Activated T-cell treated with anti-CD3 and anti-CD28 coated beads, Interleukin-2, amount 50 U/mL, for 24 hours (primary cell): ENCODE results near the gene ZNF423.

ENCODE experiments used
- DNase-seq: peaks from one replicate; pipeline ENCODE4 v3.0.0-alpha.2; 2020
- H3K27ac Mint-ChIP-seq: 2 replicates; pipeline ENCODE4 v1.8.0; 2020; ENCODE audit warnings: mild to moderate bottlenecking, mixed read lengths
- H3K27me3 Mint-ChIP-seq: 2 replicates; pipeline ENCODE4 v1.8.0; 2020; ENCODE audit warnings: mixed read lengths
- H3K36me3 Mint-ChIP-seq: 2 replicates; pipeline ENCODE4 v1.8.0; 2020; ENCODE audit warnings: low read depth, mixed read lengths
- H3K4me1 Mint-ChIP-seq: 2 replicates; pipeline ENCODE4 v1.8.0; 2020; ENCODE audit warnings: low read depth, mixed read lengths
- H3K4me3 Mint-ChIP-seq: 2 replicates; pipeline ENCODE4 v1.8.0; 2020; ENCODE audit warnings: mild to moderate bottlenecking, moderate library complexity, mixed read lengths
- H3K9me3 Mint-ChIP-seq: 2 replicates; pipeline ENCODE4 v1.8.0; 2020; ENCODE audit warnings: mixed read lengths

ZNF423 gene

DNA sequence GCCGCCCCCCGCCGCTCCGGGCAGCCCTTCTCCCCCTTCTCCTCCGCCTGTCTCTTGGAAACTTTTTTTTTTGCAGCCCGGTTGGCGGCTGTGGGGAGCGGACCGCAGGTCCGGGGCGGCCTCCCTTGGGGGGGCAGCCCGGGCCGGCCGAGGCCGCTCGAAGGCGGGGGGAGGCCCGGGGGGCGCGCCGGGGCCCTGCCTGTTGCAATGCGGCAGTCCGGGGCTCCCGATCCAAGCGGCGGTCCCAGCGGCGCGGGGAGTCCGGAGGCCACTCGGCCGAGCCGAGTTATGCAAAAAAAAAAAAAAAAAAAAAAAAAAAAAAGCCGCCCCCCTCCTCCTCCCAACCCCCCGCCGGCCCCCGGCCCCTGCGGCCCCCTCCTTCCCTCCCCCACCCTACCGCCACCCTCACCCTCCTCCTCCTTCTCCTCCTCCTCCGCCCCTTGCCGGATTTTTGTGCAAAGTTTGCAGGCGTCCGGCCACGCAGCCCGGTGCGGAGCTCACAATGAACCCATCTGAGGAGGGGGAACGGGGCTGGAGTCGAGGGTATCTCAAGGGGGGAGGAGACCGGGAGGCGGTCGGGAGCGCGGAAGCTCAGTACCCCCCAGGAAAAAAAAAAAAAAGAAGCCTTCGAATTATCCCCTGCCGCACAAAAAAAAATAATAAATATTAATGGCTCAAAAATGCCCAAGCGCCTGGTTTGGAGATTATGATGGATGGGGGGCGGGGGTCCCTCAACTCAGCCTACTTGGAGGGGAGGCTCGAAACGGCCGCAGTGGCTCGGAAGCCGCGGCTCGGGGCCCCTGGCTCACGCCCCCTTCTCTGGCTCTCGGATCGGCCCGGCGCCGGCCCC is at the start of gene ZNF423:
Gene ZNF423 (minus strand): TSS at position 291 of the 850 bp plus-strand sequence. CDS start 338 bp downstream, outside the sequence.
- no peaks in the 10 kb centered on the region for H3K36me3 Mint-ChIP-seq
- H3K4me1 Mint-ChIP-seq = peaks cover 9% of the 10 kb centered on the region
- H3K27me3 Mint-ChIP-seq = peaks cover 60% of the 10 kb centered on the region
- H3K9me3 Mint-ChIP-seq = no peaks in the 10 kb centered on the region
- DNase-seq = no peak
- peak within 1 kb of the TSS; percentile 62 for H3K4me3 Mint-ChIP-seq
- no peak within 1 kb of the TSS for H3K27ac Mint-ChIP-seq

DNA sequence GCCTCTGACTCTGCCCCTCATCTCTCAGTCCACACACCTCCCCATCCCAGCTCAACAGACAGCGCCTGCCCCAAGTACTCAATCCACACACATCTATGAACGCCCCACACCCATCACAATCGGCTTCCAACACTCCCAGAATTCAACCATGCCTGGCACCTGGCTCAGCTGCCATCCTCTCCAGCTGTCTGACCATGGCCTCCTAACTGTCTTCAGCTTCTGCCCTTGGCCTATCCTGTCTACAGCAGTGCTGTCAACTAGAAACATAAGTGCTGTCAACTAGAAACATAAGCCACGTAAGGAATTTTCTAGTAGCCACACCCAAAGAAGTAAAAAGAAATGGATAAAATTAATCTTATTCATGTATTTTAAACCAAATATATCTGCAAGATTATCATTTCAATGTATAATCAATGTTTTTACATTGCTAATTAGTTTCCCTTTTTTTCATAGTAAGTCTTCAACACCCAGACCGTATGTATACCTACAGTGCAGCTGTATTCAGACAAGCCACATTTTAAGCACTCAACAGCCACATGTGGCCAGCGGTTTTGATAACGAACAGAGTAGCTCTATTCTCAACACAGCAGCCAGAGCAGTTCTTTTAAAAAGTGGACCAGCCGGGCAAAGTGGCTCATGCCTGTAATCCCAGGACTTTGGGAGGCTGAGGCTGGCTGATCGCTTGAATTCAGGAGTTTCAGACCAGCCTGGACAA is 48.6 kb upstream of the ZNF423 start:
- no peaks in the 10 kb centered on the region for H3K4me1 Mint-ChIP-seq
- no peak for DNase-seq
- no peaks in the 10 kb centered on the region for H3K9me3 Mint-ChIP-seq
- H3K27ac Mint-ChIP-seq = no peak overlapping the region
- H3K27me3 Mint-ChIP-seq = no peaks in the 10 kb centered on the region
- no peak overlapping the region for H3K4me3 Mint-ChIP-seq
- H3K36me3 Mint-ChIP-seq = no peaks in the 10 kb centered on the region

DNA sequence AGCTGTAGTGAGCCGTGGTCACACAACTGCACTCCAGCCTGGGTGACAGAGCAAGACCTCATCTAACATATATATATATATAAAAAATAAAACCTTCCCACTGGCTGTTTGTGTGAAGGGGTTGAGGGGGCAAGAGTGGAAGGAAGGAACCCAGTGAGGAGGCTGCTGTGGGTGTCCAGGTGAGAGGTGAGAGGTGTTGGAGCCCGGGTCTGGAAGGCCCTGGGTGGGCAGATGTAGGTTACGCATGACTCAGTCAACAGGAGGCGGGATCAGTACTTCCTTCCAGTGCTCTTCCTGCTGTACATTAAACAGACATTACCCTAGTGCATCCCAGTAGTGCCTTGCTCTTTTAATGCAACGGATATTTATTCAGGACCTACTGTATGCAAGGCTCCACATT is 47.0 kb upstream of the ZNF423 start:
- Mint-ChIP-seq H3K9me3 (no peaks in the 10 kb centered on the region), H3K36me3 (no peaks in the 10 kb centered on the region), H3K27me3 (no peaks in the 10 kb centered on the region), H3K4me1 (no peaks in the 10 kb centered on the region), H3K27ac (no peak overlapping the region), H3K4me3 (no peak overlapping the region)
- DNase-seq = no peak

DNA sequence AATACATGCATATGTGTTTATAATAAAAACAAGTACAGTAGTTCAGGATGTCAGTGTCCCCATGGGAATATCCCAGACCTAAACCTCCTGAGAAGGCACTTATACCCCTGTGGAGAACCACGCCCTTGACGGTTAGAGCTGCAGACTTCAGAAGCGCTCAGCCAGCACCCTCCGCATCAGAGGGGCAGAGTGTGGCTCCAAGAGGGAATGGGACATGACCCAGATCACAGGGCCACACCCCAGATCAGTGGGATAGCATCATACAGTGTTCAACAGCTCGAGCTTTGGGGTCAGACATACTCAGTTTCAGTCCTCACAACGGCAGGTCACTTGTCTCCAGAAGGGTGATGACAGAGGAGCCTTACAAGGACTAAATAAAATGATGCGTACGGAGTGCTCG is 45.8 kb upstream of the ZNF423 start:
- H3K9me3 Mint-ChIP-seq = no peaks in the 10 kb centered on the region
- H3K4me3 Mint-ChIP-seq = no peak overlapping the region
- no peaks in the 10 kb centered on the region for H3K27me3 Mint-ChIP-seq
- DNase-seq = no peak
- H3K36me3 Mint-ChIP-seq = no peaks in the 10 kb centered on the region
- H3K4me1 Mint-ChIP-seq = no peaks in the 10 kb centered on the region
- no peak overlapping the region for H3K27ac Mint-ChIP-seq

DNA sequence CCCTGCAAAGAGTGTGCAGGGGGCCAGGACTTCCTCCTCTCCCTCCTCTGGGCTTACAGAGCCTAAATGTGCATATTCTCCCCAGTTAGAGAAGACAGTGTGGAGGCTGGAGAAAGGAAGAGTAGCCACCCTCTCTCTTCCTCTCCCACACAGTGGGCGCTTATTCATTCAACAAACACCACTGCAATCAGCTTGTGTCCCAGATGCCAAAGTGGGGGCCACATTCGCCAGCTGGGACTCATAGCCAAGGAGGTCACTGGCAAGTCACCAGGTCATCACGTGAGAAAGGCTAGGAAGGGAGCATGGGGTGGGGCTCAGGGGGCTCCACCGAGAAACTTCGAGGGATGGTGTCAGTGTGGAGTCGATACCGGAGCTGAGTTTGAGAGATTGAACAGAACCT is 45.0 kb upstream of the ZNF423 start:
- Mint-ChIP-seq H3K36me3 (no peaks in the 10 kb centered on the region), H3K4me3 (no peak overlapping the region), H3K9me3 (no peaks in the 10 kb centered on the region), H3K27me3 (no peaks in the 10 kb centered on the region), H3K4me1 (no peaks in the 10 kb centered on the region), H3K27ac (no peak overlapping the region)
- no peak for DNase-seq

DNA sequence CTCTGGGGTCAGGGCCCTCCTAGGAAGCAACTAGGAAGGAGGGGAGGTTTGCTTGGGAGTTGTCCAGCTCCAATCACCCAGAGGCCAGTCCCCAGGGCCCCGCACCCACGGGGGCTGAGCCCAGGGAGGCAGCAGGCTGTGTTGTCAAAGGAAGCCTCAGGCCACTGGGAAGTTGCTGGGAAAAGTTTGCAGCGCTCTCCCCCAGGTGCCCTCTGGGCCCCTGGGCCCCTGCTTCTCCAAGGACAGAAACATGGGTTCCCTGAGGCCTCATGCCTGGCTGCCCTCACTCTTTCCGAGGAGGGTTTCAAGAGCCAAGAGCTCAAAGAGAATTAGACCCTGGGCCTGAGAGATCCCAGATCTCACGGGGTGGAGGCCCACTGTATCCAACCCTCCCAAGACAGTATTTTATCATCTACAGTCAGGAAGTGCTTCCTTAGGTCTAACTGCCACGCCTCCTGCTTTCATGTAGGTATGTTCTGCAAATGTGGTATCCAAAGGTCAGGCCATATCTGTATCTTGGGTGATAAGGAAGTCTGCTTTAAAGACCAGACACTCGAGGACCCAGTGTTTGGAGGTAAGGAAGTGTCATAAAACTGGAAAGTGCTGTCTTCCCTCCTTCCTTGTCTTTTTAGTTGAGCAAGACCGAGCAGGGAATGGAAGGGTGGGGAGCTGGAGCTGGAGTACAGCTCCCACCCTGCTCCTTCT is 44.2 kb upstream of the ZNF423 start:
- H3K4me1 Mint-ChIP-seq = no peaks in the 10 kb centered on the region
- no peaks in the 10 kb centered on the region for H3K9me3 Mint-ChIP-seq
- no peaks in the 10 kb centered on the region for H3K36me3 Mint-ChIP-seq
- no peaks in the 10 kb centered on the region for H3K27me3 Mint-ChIP-seq
- DNase-seq = no peak
- H3K4me3 Mint-ChIP-seq = no peak overlapping the region
- H3K27ac Mint-ChIP-seq = no peak overlapping the region

DNA sequence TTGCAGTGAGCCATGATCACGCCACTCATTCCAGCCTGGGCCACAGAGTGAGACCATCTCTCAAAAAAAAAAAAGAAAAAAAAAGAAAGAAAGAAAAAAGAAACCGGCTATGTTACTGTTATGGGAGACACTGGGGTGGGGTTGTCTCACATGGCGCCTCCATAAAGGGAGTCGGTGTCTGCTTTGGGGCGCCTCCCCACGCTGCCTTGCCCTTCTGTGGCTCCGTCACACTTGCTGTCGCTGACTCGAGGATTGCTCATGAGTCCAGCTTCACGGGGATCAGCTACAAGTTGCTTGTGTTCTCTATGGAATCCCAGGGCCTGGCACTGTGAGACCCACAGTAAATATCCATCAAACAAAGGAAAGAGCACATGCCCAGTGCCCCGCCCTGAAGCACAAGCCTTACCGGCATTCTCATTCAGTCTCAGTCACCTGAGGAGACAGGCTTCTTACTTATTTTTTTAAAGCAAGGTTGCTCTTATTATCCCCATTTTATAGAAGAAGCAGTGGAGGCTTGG is 40.6 kb upstream of the ZNF423 start:
- Mint-ChIP-seq H3K9me3 (no peaks in the 10 kb centered on the region), H3K27me3 (peaks cover 10% of the 10 kb centered on the region), H3K4me1 (no peaks in the 10 kb centered on the region), H3K36me3 (no peaks in the 10 kb centered on the region), H3K27ac (no peak overlapping the region), H3K4me3 (no peak overlapping the region)
- no peak for DNase-seq

DNA sequence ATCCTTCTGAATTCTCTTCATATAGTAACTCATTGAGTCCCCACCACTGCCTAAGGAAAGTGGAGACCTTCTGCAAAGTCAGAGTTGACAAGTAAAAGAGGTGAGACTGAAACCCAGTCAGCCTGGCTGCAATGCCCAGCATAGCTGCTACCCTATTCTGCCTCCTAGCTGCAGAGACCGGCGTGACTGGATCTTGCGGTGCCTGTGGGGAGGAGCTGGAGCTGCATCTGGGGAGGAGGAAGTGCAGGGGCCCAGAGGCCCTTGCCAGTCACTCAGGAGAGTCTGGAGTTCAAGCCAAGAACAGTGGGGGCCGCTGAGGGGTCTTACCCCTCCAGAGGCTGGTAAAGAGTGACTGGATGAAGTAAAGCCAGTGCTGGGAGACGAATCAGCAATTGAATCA is 35.0 kb upstream of the ZNF423 start:
- Mint-ChIP-seq H3K4me1 (no peaks in the 10 kb centered on the region), H3K9me3 (no peaks in the 10 kb centered on the region), H3K4me3 (no peak overlapping the region), H3K27me3 (peaks cover 25% of the 10 kb centered on the region), H3K27ac (no peak overlapping the region), H3K36me3 (no peaks in the 10 kb centered on the region)
- peak; percentile 32 for DNase-seq

DNA sequence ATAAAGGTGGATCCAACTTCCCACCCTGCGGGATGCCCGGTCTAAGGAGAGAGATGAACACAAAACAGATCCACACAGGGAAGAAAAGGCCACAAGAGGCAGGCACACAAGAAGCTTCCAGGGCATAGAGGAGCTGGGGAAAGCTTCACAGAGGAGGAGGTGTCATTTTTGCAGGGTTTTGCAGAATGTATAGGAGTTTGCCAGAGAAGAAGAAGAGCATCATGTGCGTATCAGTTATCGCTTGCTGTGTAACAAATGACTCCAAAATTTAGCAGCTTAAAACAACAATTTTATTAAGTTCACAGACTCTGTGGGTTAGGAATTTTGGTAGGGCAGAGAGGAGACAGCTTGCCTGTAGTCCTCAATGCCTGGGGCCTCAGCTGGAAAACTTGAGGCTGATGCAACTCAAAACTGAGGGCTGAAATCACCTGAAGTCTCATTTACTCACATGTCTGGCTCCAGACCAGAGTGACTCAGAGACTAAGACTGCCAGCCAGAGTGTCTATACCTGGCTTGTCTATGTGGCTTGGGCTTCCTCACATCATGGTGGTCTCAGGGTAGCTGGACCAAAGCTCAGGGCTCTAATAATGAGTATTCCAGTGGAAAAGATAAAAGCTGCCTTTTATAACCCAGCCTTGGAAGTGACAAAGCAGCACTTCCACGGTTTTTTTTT is 33.9 kb upstream of the ZNF423 start:
- no peaks in the 10 kb centered on the region for H3K9me3 Mint-ChIP-seq
- no peak overlapping the region for H3K4me3 Mint-ChIP-seq
- DNase-seq = no peak
- H3K27ac Mint-ChIP-seq = no peak overlapping the region
- H3K4me1 Mint-ChIP-seq = no peaks in the 10 kb centered on the region
- no peaks in the 10 kb centered on the region for H3K36me3 Mint-ChIP-seq
- peaks cover 28% of the 10 kb centered on the region for H3K27me3 Mint-ChIP-seq

DNA sequence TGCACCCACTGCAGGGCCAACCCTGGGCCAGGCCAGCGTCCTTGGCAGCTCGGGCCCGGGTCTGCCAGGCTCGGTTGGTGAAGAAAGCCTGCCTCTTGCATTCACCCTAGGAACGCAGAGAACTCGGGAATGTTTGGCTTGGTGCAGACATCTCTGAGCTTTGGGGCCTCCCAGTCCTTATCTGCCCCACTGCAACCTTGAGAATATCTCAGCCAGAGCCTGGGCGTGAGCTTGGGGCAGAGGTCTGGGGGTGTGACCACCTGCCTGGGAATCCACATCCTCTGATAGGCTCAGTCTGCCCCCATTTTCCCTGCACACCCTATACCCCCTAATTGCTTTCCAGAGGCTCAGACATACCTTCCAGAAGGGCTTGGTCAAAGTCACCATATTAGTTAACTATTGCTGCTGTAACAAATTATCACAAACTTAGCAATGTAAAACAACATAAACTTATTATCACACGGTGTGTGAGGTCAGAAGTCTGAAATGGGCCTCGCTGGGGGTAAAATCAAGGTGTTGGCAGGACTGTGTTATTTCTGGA is 30.7 kb upstream of the ZNF423 start:
- no peaks in the 10 kb centered on the region for H3K4me1 Mint-ChIP-seq
- peaks cover 19% of the 10 kb centered on the region for H3K27me3 Mint-ChIP-seq
- no peak overlapping the region for H3K27ac Mint-ChIP-seq
- no peak overlapping the region for H3K4me3 Mint-ChIP-seq
- no peaks in the 10 kb centered on the region for H3K36me3 Mint-ChIP-seq
- no peaks in the 10 kb centered on the region for H3K9me3 Mint-ChIP-seq
- no peak for DNase-seq

DNA sequence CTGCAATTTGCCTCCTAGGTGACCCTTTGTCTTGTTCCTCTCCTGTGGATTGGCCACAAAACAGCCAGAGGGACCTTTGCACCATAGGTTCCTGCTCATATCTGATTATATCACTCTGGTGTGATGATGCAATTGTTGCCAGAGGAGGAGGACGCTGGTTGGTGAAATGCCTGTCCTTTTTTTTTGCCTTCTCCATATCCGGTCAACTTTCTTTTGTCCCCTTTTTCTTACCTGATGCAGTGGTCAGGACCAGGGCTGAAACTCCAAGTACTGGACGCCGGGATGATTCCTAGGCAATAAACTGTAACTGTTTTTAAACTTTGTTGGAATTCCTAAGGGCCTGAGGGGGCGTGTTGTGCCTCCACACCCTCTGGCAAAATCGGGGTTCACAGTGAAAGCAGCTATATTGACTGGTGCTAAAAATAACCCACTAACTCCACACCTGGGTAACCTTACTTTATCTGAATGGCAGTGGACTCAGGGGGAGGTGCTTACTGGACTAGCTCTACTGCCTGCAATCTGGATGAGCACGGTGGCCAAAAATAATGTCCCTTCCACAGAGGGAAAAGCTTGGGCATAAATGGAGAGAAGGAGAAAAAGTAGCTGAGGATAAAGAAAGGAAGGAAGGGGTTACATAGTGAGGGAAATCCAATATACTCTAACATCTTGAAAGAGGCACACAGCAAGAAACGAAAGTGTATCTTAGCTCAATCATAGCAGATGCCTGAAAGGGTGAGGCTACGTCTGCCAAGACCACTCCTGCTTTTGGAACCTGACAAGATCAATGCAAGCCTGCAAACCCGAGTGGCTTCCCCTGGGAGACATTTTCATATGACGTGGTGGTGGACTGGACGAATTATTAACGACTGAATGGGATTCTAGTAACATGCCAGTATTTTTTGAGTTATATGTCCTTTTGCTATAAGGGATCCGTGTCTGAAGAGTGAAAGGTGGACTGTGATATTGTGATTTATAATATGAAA is 28.4 kb upstream of the ZNF423 start:
- Mint-ChIP-seq H3K9me3 (no peaks in the 10 kb centered on the region), H3K4me3 (no peak overlapping the region), H3K27ac (no peak overlapping the region), H3K27me3 (peaks cover 21% of the 10 kb centered on the region), H3K4me1 (no peaks in the 10 kb centered on the region), H3K36me3 (no peaks in the 10 kb centered on the region)
- no peak for DNase-seq

DNA sequence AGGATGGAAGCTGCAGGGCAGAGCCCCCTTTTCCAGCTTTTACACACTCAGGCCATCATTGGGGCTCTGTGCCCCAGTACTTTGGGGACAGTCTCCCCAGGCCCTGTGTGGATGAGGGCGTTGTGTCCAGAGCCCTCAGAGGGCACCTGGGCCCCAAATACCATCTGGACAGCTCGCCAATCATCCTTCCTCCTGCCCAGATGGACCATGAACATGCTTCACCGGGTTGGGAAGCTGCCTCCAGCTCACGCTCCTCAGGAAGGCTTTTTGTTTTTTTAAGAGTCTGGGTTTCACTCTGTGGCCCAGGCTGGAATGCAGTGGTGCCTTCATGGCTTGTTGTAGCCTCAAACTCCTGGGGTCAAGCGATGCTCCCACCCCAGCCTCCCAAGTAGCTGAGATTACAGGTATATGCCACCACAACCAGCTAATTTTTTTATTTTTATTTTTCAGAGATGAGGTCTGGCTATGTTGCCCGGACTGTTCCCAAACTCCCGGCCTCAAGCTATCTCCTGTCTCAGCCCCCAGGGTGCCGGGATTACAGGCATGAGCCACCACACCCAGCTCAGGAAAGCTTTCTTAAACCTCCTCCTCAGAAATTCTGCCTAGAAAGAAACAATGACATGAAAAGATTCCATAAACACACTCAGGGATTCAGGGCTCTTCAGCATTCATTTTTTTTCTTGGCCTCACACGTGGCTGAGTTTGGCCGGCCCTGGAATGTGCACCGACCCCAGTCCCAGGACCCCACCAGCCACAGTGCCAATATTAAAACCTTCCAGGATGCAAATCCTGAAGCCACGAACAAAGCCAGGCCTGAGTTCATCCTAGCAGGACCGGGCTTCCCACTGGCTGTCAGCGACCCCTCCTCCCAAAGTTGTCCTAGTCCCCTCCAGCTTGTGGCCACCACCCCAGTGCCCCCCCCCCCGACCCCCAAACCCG is 27.4 kb upstream of the ZNF423 start:
- no peak overlapping the region for H3K4me3 Mint-ChIP-seq
- H3K36me3 Mint-ChIP-seq = no peaks in the 10 kb centered on the region
- peaks cover 30% of the 10 kb centered on the region for H3K27me3 Mint-ChIP-seq
- no peaks in the 10 kb centered on the region for H3K4me1 Mint-ChIP-seq
- no peak for DNase-seq
- no peak overlapping the region for H3K27ac Mint-ChIP-seq
- no peaks in the 10 kb centered on the region for H3K9me3 Mint-ChIP-seq
